ENCODE measurements around the gene ARFGEF3. TPM values are rescaled to one million over a fixed set of nuclear protein-coding genes. Genes with fewer than 3 reads are reported as not detected.

ARFGEF3 gene
- total RNA-seq, 1 donor from 2014 or later = 13.8 TPM

GRCh38 chr6:138271451-138271850 is 109.7 kb downstream of the ARFGEF3 start:
- no peak for DNase-seq (ENCODE audit: low read depth)

GRCh38 chr6:138272533-138273315 is 111.0 kb downstream of the ARFGEF3 start:
- DNase-seq (ENCODE audit: low read depth) = no peak

GRCh38 chr6:138275976-138276375 is 114.2 kb downstream of the ARFGEF3 start:
- no peak for DNase-seq (ENCODE audit: low read depth)

GRCh38 chr6:138277835-138278234 is 116.1 kb downstream of the ARFGEF3 start:
- no peak for DNase-seq (ENCODE audit: low read depth)

GRCh38 chr6:138278326-138278725 is 116.6 kb downstream of the ARFGEF3 start:
- DNase-seq (ENCODE audit: low read depth) = peak; percentile 7

- no peak for DNase-seq (ENCODE audit: low read depth)
These were observed 124.1 kb downstream of the ARFGEF3 start for GRCh38 chr6:138285800-138286199.

- no peak for DNase-seq (ENCODE audit: low read depth)
These were observed 125.0 kb downstream of the ARFGEF3 start for GRCh38 chr6:138286698-138287097.

GRCh38 chr6:138287144-138287955 is 125.6 kb downstream of the ARFGEF3 start:
- DNase-seq (ENCODE audit: low read depth) = peak; percentile 23

- DNase-seq (ENCODE audit: low read depth) = peak; percentile 94
These were observed 126.8 kb downstream of the ARFGEF3 start for GRCh38 chr6:138288428-138289085.

GRCh38 chr6:138289739-138290138 is 128.0 kb downstream of the ARFGEF3 start:
- peak; percentile 12 for DNase-seq (ENCODE audit: low read depth)

GRCh38 chr6:138290423-138290962 is 128.8 kb downstream of the ARFGEF3 start:
- DNase-seq (ENCODE audit: low read depth) = no peak

GRCh38 chr6:138291036-138291848 is 129.5 kb downstream of the ARFGEF3 start:
- DNase-seq (ENCODE audit: low read depth) = no peak

- no peak for DNase-seq (ENCODE audit: low read depth)
These were observed 130.1 kb downstream of the ARFGEF3 start for GRCh38 chr6:138291849-138292181.

GRCh38 chr6:138292482-138292881 is 130.7 kb downstream of the ARFGEF3 start:
- DNase-seq (ENCODE audit: low read depth) = no peak

GRCh38 chr6:138293428-138294395 is 132.0 kb downstream of the ARFGEF3 start:
- no peak for DNase-seq (ENCODE audit: low read depth)

- no peak for DNase-seq (ENCODE audit: low read depth)
These were observed 134.6 kb downstream of the ARFGEF3 start for GRCh38 chr6:138296381-138296780.

- DNase-seq (ENCODE audit: low read depth) = no peak
These were observed 135.0 kb downstream of the ARFGEF3 start for GRCh38 chr6:138296786-138297185.

GRCh38 chr6:138297761-138298298 is 136.1 kb downstream of the ARFGEF3 start:
- DNase-seq (ENCODE audit: low read depth) = peak; percentile 47

GRCh38 chr6:138300469-138300868 is 138.7 kb downstream of the ARFGEF3 start:
- DNase-seq (ENCODE audit: low read depth) = no peak

GRCh38 chr6:138302554-138302953 is 140.8 kb downstream of the ARFGEF3 start:
- no peak for DNase-seq (ENCODE audit: low read depth)
